ENCODE measurements around the gene ADAT3. TPM values are rescaled to one million over a fixed set of nuclear protein-coding genes. Genes with fewer than 3 reads are reported as not detected.

ADAT3 gene
- total and polyA plus RNA-seq, 2 donors (not counting 1 experiment from before 2014, with no cell fraction given): 5.3 to 13.4 TPM

- ChIA-PET CTCF (interaction anchor here (1.2 kb wide), 1 partner anchor 14 kb away, joined by 3 read pairs; no protein-coding TSS in a partner anchor), POLR2A (no interaction called here)
- H3K27me3 Mint-ChIP-seq: no peaks in the 10 kb centered on the region
- H3K27me3 ChIP-seq (replicated peaks in 1 of 4; ENCODE audit: control extremely low read depth in 1 of 4, control insufficient read depth in 3 of 4, insufficient read depth in 4 of 4, low read length in 3 of 4): no peaks in the 10 kb centered on the region
- intact Hi-C loops (cut with micrococcal nuclease): no loop called here
- peaks cover 17% of the 10 kb centered on the region for H3K4me1 Mint-ChIP-seq
- 87% methylated on average over 23 of the region's 23 CpGs for WGBS (ENCODE audit: insufficient coverage)
- H3K9me3 ChIP-seq (ENCODE audit: control extremely low read depth in 1 of 3, control insufficient read depth in 2 of 3, insufficient read depth in 1 of 3, low read length in 2 of 3): peaks cover 0 to 3% (median 0%) of the 10 kb centered on the region in 3 donors
- no peak overlapping the region for H3K4me2 ChIP-seq (replicated peaks; ENCODE audit: low read depth, low read length, poor library complexity, severe bottlenecking)
- H3K9ac ChIP-seq (ENCODE audit: low read length): no peak overlapping the region
- H3K27ac Mint-ChIP-seq: no peak overlapping the region
- DNase-seq: no peak
- TF ChIP-seq CTCF (IDR thresholded peaks at IDR 0.05): no peak
- TF ChIP-seq EZH2 (IDR thresholded peaks at IDR 0.05; ENCODE audit: borderline replicate concordance, insufficient read depth, low read depth, low read length, poor library complexity, severe bottlenecking): no peak
- no peak for ATAC-seq (ENCODE audit: low read depth)
- no peak overlapping the region for H2AFZ ChIP-seq (ENCODE audit: insufficient read depth, low read depth, low read length, poor library complexity, severe bottlenecking)
- H4K20me1 ChIP-seq (ENCODE audit: control insufficient read depth, insufficient read depth, low read length, poor library complexity, severe bottlenecking): peaks cover 60% of the 10 kb centered on the region
- H3K4me3 ChIP-seq (ENCODE audit: control extremely low read depth in 1 of 5, extremely low read depth in 1 of 5, insufficient read depth in 1 of 5, low read depth in 2 of 5, low read length in 4 of 5): no peak overlapping the region
- H3K36me3 ChIP-seq (replicated peaks in 1 of 2; ENCODE audit: control extremely low read depth in 1 of 2, control insufficient read depth in 1 of 2, extremely low read depth in 1 of 2, insufficient read depth in 2 of 2, low read length in 1 of 2): peaks cover 0 to 33% of the 10 kb centered on the region in 2 experiments
- no peaks in the 10 kb centered on the region for H3K9me3 Mint-ChIP-seq (ENCODE audit: insufficient read depth)
- peaks cover 11 to 18% of the 10 kb centered on the region in 2 donors for H3K4me1 ChIP-seq (ENCODE audit: control insufficient read depth in 2 of 2, insufficient read depth in 2 of 2, low read length in 2 of 2)
- H3K4me3 Mint-ChIP-seq: no peak overlapping the region
- peaks cover 65% of the 10 kb centered on the region for H3K79me2 ChIP-seq (ENCODE audit: control insufficient read depth, insufficient read depth, low read length)
- no peak overlapping the region for H3K27ac ChIP-seq (ENCODE audit: low read length in 2 of 2)
Measured at GRCh38 chr19:1913781-1914577, 8.8 kb downstream of the ADAT3 start.

GRCh38 chr19:1914826-1915341 lies 9.7 kb downstream of the ADAT3 start:
- Histone ChIP-seq H3K9ac (ENCODE audit: low read length) (no peak overlapping the region), H3K9me3 (ENCODE audit: control extremely low read depth in 1 of 3, control insufficient read depth in 2 of 3, insufficient read depth in 1 of 3, low read length in 2 of 3) (peaks cover 0 to 3% (median 0%) of the 10 kb centered on the region in 3 donors), H3K4me1 (ENCODE audit: control insufficient read depth in 2 of 2, insufficient read depth in 2 of 2, low read length in 2 of 2) (peaks cover 2 to 9% of the 10 kb centered on the region in 2 donors), H3K4me3 (ENCODE audit: control extremely low read depth in 1 of 5, extremely low read depth in 1 of 5, insufficient read depth in 1 of 5, low read depth in 2 of 5, low read length in 4 of 5) (no peak overlapping the region), H2AFZ (ENCODE audit: insufficient read depth, low read depth, low read length, poor library complexity, severe bottlenecking) (no peak overlapping the region), H3K27ac (ENCODE audit: low read length in 2 of 2) (no peak overlapping the region), H3K27me3 (replicated peaks in 1 of 4; ENCODE audit: control extremely low read depth in 1 of 4, control insufficient read depth in 3 of 4, insufficient read depth in 4 of 4, low read length in 3 of 4) (no peaks in the 10 kb centered on the region), H3K4me2 (replicated peaks; ENCODE audit: low read depth, low read length, poor library complexity, severe bottlenecking) (no peak overlapping the region), H3K36me3 (replicated peaks in 1 of 2; ENCODE audit: control extremely low read depth in 1 of 2, control insufficient read depth in 1 of 2, extremely low read depth in 1 of 2, insufficient read depth in 2 of 2, low read length in 1 of 2) (peaks cover 0 to 36% of the 10 kb centered on the region in 2 experiments), H4K20me1 (ENCODE audit: control insufficient read depth, insufficient read depth, low read length, poor library complexity, severe bottlenecking) (peaks cover 51% of the 10 kb centered on the region), H3K79me2 (ENCODE audit: control insufficient read depth, insufficient read depth, low read length) (peaks cover 56% of the 10 kb centered on the region)
- WGBS (ENCODE audit: insufficient coverage): 97% methylated on average over 23 of the region's 23 CpGs
- intact Hi-C loops (cut with micrococcal nuclease): no loop called here
- H3K4me1 Mint-ChIP-seq: peaks cover 8% of the 10 kb centered on the region
- no peaks in the 10 kb centered on the region for H3K27me3 Mint-ChIP-seq
- H3K27ac Mint-ChIP-seq: no peak overlapping the region
- ATAC-seq (ENCODE audit: low read depth) (no peak), DNase-seq (no peak)
- CTCF ChIA-PET: no interaction called here
- H3K4me3 Mint-ChIP-seq: no peak overlapping the region
- POLR2A ChIA-PET: interaction anchor here (0.6 kb wide), 1 partner anchor 41 kb away, joined by 7 read pairs; no protein-coding TSS in a partner anchor
- no peaks in the 10 kb centered on the region for H3K9me3 Mint-ChIP-seq (ENCODE audit: insufficient read depth)
- no peak for TF ChIP-seq CTCF (IDR thresholded peaks at IDR 0.05)
- no peak for TF ChIP-seq EZH2 (IDR thresholded peaks at IDR 0.05; ENCODE audit: borderline replicate concordance, insufficient read depth, low read depth, low read length, poor library complexity, severe bottlenecking)
